ENCODE results near the gene DENND2D.

- no peak for TF ChIP-seq CTCF (IDR thresholded peaks at IDR 0.05; ENCODE audit: low read depth, low read length, poor library complexity, severe bottlenecking)
- TF ChIP-seq EZH2phosphoT487 (IDR thresholded peaks at IDR 0.05; ENCODE audit: borderline replicate concordance, low read length), result no peak
Observed at GRCh38 chr1:111183308-111184069, 17.0 kb downstream of the DENND2D start.
